Dermis microvascular lymphatic vessel endothelial cell (primary cell): ENCODE measurements around the gene UTS2B. TPM values are rescaled to one million over a fixed set of nuclear protein-coding genes. Genes with fewer than 3 reads are reported as not detected.

ENCODE experiments used
- DNase-seq, 2 donors: peaks; one replicate each; pipeline versions ENCODE4 v3.0.0 to v3.0.0-alpha.2; 2010; ENCODE audit warnings: low read depth in 2 of 2
- total RNA-seq: library from RNA; depleted of rRNA; stranded (reverse); fragments of >200 nt; gene quantifications from 2 replicates; pipeline ENCODE4 v1.2.1, GENCODE V29; 2014

The UTS2B gene
- not detected in 2 replicates for total RNA-seq

DNA sequence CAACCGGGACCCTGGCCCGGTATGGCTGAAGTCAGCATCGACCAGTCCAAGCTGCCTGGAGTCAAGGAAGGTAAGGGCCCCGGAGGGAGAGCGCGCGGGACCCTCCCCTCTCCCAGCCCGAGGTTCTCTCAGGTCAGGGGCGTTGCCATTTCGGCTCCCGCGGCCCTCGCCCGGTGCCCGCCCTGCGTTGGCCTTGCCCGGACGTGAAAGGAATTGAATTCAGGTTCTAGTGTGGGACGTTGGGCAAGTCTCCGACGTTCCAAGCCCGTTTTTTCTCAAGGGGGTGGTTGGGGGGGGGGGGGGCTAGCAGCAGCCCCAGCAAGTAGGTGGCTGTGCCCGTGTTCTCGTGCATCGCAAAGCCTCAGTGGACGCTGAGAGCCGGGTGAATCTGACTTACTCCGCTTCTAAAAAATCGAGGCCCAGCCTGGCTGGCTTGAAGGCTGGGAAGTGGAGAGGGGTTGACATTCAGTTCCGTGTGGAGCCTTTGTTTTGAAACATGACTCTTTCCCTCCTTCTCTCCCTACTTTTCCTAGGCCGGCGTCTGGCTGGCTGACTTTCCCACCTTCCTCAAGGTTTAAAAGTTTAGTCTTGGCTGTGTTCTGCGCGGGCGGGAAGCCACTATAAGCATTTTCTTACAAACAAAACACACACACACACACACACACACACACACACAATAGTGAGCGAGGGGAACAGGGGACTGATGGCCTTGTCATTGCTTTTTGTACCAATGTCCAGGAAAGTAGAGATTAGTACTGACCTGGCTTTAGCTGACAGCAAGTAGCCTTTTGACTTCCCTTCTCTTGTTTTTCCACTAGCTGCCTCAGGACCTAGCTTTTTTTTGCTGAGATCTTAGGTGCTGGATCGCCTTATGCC lies at the start of gene UTS2B:
UTS2B (minus strand) TSS at position 873 of the 876 bp plus-strand sequence. CDS start 48,337 bp downstream, outside the sequence.
- peak in 1 of 2 donors; percentile 63 for DNase-seq

DNA sequence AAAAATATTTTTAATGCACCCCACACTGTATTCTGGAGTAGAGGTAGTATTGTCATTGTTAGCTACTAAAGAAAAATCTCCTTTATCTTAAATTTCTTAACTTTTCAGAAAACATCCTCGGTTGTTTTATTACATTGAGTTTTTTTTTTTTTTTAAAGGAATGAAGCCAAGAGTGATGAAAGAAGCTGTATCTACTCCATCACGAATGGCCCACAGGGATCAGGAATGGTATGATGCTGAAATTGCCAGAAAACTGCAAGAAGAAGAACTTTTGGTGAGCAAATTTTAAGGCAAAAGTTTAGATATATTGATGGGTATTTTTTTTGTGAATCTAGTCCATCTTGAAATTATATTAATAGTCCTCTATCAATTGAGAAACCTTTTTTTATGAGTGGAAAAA lies 49.7 kb upstream of the UTS2B start:
- no peak for DNase-seq

GRCh38 chr3:191379446-191379845 lies 49.1 kb upstream of the UTS2B start:
- no peak for DNase-seq

- no peak for DNase-seq
Measured at GRCh38 chr3:191378142-191378812, 48.0 kb upstream of the UTS2B start.

- peak; percentile 91 to 92 for DNase-seq
Measured at GRCh38 chr3:191376516-191377141, 46.3 kb upstream of the UTS2B start.

GRCh38 chr3:191373327-191373726 lies 43.0 kb upstream of the UTS2B start:
- no peak for DNase-seq

- no peak for DNase-seq
Measured at GRCh38 chr3:191372122-191372521, 41.8 kb upstream of the UTS2B start.

- DNase-seq = no peak
Measured at GRCh38 chr3:191369616-191370010, 39.3 kb upstream of the UTS2B start.

GRCh38 chr3:191368755-191369615 lies 38.7 kb upstream of the UTS2B start:
- DNase-seq = no peak

GRCh38 chr3:191366675-191367074 lies 36.3 kb upstream of the UTS2B start:
- peak in 1 of 2 donors; percentile 87 for DNase-seq

DNA sequence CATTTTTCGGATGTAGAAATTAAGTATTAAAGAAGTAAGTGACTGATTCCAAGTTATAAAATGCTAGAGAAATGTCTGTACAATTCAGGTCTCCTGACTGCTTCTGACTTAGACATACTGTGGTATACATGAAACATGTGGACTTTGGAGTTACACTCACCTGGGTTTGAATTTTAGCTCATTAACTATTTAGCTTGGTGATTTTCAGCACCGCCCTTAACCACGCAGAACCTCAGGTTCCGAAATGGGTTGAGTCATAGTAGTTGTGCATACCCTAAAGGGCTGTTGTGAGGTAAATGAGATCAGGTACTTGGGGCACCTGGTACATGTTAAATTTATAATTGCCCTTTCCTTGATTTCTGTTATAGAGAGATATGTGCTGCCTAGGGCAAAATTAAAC lies 32.9 kb upstream of the UTS2B start:
- no peak for DNase-seq

- DNase-seq = no peak
Measured at GRCh38 chr3:191362524-191363090, 32.3 kb upstream of the UTS2B start.

GRCh38 chr3:191362037-191362436 lies 31.7 kb upstream of the UTS2B start:
- DNase-seq = no peak

DNA sequence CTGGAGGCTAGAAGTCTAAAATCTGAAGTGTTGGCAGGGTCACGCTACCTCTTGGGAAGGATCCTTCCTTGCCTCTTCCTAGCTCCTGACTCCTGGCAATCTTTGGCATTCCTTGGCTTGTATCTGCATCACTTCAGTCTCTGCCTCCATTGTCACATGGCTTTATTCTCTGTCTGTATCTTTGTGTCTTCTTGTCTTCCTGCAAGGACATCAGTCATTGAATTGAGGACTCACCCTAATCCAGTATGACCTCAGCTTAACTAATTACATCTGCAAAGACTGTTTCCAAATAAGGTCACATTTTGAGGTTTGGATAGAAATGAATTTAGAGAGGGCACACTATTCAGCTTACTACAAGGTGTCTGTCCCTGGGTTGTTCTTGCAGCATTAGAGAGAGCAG lies 31.1 kb upstream of the UTS2B start:
- no peak for DNase-seq

- DNase-seq = no peak
Measured at GRCh38 chr3:191360620-191361019, 30.3 kb upstream of the UTS2B start.

- DNase-seq = no peak
Measured at GRCh38 chr3:191358929-191359328, 28.6 kb upstream of the UTS2B start.

DNA sequence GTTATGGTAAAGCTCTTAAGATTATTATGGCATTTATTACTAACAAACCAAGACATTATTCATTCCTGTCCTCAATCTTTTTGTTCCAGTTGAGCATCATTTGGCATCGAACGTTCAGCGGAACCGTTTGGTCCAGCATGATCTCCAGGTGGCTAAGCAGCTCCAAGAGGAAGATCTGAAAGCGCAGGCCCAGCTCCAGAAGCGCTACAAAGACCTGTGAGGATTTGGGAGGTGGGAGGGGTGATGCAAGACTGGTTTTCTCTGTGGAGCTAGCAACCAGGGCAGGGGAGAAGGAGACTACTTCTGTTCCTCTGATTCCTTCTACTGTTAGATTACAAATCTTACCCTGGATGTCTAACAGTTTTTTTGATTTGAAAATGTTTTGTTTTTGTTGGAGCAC lies 27.6 kb upstream of the UTS2B start:
- no peak for DNase-seq

DNA sequence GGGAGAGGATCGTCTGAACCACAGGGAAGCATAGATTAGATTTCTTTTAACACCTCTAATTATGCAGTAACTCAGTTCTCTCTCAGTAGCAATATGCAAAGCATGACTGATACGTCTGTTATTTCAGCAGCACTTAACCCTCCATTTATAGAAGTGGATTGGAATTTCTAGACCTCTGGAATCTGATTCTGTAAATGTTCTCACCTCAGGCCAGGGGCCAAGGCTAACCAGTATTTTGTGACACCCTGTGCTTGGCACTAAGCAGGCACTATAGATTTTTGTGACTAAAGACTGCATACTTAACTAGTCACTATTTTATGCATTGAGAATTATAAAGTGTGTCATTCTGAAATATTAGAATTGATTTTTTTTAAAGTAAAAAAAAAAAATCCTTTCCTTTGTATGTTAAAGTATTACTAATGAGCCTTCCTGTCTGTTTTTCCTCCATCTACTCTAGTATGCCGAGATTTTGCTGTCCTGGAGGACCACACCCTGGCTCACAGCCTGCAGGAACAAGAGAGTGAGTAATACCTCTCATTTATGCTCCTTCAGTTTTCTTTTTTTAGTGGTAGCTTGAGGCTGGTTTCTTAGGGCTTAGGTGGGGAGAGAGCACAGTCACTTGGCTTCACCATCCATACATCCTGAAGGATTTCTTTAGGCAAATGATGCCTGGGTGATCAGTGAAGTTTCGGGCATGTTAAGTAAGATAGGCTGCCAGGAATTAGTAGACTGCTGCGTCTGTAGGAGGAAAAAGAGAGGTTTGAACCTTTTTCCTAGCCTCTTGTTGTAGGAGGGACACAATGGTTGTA lies 26.5 kb upstream of the UTS2B start:
- peak in 1 of 2 donors; percentile 69 for DNase-seq

- no peak for DNase-seq
Measured at GRCh38 chr3:191355406-191355805, 25.1 kb upstream of the UTS2B start.
